NCI-H82 (cell line): ENCODE data around the gene BATF3.

Experiments used
- DNase-seq: peaks from one replicate; lab custom pipeline; 2025; lab: John Stamatoyannopoulos, UW

Gene BATF3

DNA sequence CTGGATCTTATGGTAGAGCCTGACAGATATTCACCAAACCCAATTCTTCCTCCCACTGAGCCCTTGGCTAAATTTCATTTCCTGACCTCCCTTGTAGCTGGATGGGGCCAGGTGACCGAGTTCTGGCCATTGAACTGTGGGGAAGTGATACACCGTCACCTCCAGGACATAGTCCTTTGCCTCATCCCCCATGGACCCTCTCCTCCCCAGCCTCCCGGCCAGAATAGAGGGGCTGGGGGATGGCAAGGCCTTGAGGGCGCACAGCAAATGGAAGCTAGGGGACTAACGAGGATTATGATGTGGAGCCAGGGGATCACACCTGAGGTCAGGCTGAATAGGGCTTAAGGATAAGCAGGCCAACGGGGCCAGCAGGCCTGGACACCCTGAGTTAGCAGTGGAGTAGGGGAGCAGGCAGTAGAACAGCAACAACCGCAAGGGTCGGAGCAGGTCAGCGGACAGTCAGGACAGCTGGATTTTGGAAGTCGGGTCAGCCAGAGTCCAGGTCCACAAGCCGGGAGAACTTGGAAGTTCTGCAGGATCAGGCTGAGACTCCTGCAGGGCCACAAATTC lies 15.0 kb downstream of the BATF3 start:
- DNase-seq, result no peak

DNA sequence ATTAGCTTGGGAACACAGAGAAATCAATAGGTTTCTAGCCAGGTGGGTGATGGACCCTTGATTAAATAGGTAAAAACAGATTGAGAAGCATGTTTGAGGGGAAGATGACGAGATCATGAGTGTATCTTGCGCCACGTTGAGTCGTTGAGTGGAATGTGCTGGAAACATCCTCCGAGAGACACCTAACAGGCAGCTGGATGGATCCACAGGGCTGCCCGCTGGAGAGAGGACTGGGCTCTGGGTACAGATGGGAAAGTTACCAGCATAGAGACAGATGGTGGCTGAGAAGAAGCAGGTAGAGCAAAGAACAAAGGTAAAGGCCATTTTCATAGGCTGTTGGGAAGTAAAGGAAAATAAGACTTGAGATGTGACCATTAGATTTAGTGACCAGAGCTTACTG lies 15.6 kb downstream of the BATF3 start:
- no peak for DNase-seq

DNA sequence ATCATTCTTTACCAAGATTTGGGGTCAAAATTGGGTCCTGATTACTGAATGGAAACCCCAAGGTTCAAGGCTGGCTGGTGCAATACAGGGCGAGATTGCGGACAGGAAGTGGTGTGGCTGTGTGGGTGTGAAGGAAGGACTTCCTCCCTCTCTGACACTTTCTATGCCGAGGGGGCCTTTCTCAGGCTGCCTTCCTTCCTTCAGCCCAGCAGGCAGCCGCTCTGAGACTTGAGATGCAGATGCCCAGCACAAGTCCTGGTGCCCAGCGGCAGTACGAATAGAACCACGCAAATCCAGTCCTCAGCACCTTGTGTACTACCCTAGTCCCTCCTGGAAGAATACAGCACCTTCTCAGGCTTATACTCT lies 16.3 kb downstream of the BATF3 start:
- DNase-seq, result no peak

DNA sequence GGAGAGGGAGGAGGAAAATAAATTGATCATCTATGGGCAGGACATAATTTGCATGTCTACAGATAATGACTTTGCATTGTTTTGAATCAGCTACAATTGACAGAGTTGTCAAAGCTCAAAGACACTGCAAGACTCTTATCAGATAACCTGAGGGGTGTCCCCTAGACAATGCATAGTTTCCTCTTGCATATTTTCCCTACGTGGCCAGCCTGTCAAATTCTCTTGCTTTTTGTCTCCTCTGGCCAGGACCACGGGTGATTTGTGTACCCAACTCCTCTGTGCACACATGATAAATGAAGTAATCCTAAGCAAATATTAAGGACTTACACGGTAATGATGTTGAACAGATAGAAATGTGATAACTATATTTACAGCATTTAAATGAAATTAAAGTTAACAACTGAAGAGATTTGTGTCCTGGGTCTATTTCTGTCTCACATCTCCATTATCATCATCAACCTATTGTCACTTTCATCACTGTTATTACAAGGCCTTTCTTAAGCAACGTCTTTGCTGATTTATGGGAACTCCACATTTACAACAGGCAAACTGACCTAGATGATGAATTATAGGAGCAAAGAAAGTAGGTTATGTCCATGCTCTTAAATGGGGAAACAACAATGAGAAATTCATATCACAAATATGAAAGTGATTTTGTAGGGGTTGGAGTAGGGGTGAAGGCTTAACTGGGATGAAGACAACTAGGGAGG lies 18.8 kb downstream of the BATF3 start:
- no peak for DNase-seq

DNA sequence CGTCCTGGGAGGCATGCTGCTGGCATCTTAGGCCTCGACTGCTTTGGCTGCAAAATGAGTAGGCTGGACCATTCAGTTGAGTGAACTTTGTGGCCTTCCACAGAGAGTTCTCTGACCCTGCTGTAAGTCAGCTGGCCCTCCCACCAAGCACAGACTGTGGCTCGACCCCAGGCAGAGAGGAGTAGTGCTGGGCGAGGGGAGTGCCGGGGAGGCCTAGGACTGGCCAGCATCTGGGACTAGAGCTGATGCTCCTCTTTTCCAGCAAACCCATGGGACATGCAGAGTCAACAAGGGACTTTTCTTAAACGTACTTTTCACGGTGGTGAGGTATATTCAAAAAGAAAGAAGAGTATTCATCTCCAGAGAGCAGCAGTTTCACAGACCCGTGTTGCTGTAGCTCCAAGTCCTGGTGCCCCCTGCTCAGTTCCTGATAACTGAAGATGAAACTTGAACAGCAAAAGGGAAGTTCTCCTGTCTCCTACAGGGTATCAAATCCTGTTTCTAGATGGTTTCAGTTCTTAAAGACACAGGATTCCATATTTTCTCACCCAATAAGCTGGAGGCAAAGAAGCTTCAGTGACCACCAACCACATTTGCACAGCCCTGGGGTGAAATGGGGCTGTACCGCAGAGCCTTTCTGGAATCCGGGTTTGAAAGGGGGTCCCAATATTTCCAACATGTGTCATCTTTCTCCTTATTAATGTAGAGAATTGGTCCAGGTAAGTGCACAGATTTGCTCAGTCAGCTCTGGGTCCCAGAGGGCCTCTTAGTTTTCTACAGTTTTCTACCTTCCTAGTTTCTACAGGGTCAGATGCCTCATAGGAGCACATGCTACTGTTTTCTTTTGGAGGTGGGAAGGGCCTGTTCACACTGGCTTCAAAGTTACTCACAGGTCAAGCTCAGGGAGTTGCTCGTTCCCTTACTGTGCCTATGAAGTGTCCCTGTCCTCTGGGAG lies 20.9 kb downstream of the BATF3 start:
- no peak for DNase-seq

DNA sequence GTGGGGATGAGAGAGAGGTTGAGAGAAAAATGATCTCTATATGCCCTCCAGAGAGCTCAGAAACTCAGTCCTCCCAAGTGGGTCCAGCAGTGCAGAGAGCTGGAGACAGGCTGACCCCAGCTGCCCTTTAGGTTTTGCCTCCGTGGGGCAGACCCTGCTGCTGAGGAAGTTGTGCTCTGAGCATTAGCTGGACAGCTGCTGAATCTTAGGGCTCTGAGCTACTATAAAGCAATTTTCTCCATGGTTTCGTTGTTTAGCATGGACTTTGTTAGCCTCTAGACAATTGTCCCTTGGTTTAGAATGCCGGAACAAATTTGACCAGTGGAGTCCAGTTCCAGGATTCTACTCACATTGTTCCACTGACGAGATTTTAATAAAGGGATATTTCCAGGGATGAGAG lies 22.1 kb downstream of the BATF3 start:
- DNase-seq, result peak; percentile 80

DNA sequence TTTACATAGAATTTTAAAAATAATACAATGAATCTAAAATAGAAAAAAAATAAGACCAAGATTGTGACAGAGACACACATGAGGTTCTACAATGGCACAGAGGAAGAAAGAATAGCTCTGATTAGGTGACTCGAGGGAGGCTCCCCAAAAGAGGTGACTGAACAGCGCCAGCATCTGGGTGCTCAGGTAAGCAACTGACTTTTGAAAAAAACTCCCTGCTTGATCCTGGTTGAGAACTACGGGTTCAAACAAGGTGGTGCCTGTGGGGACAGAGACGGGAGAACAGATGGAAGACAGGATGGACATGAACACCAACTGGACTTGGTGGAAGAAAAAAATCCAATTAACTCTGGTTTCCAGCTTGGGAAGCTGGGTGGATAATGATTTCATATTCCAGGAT lies 22.5 kb downstream of the BATF3 start:
- peak; percentile 80 for DNase-seq

DNA sequence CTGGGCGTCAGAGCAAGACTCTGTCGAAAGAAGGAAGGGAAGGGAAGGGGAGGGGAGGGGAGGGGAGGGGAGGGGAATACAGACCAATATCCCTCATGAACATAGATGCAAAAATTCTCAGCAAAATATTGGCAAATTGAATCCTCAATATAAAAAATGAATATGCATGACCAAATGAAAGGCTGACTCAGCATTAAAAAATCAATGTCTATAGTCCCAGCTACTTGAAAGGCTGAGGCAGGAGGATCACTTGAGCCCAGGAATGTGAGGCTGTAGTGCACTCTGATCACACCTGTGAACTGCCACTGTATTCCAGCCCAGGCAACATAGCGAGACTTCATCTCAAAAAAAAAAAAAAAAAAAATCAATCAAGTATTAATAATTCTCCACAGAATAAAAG lies 24.0 kb downstream of the BATF3 start:
- no peak for DNase-seq

DNA sequence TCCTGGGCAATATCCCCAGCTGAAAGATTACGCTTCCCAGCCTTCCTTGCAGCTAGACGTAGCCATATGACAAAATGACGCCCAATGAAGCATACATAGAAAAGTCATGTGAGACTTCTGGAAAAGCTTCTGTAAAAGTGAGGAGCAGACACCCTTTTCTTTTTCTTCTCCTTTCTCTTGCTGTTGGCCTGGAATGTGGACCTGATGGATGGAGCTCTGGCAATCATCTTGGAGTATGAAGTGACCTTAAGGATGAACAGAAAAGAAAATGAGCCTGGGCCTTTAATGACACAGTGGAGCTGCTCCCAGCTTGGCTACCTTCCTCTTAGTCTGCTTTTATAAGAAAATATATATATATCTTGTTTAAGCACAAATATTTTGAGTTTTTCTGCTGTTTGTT lies 24.8 kb downstream of the BATF3 start:
- DNase-seq, result no peak

DNA sequence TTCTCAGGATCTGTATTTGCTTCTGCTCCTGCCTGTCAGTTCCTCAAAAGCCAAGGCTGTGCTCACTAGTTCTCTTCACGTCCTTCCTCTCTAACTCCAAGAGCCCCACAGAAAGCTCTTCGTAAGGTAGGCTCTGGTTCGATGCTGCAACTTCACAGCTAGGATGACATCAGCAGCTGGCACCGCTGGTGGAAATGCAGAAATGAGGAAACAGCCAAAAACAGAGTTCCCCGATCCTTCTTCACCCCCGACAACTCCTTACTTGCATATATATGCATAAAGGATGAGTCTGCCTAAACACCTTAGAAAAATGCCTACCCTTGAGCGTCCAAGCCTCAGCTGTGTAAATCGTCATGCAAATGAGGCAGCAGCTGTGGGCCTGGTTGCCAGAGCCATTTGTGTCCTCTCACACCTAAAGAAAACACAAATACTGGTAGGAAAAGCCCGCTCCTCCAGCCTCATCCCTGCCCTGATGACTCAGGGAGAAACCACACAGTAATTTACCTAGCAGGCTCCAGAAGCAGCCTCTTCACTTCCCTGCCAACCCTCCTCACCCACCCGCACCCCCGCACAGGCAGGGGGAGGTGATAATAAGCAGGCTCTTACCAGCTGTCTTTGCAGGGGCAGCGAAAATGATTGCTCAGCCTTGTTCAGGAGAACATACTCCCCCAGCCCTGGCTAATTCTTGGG lies 28.2 kb downstream of the BATF3 start:
- peak; percentile 50 for DNase-seq

DNA sequence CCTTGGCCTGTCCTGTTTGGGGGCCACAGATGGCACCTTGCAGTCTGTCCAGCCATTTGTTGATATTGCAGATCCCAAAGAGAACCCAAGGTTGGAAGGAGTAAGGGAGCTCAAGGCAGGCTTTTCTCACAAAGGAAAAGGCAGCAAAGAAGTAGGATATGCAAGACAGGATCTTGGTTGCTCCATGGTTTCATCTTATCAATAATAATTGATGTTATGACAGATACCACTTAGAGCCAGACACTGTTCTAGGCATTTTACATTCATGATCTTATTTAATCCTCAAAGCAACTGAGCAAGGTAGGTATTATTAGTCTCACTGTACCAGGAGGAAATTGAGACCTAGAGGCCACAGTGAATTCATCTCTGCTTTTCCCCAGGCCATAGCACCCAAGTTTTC lies 28.8 kb downstream of the BATF3 start:
- DNase-seq, result no peak

DNA sequence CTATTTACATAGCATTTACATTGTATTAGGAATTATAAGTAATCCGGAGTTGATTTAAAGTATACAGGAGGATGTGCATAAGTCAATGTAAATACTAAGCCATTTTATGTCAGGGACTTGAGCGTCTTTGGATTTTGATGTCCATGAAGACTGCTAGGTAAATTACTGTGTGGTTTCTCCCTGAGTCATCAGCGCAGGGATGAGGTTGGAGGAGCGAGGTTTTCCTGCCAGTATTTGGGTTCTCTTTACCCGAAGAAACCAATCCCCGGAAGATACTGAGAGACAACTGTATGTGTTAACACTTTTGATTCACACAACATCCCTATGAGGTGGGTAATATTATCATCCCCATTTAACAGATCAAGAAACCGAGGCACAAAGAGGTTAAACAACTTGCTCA lies 29.3 kb downstream of the BATF3 start:
- DNase-seq, result no peak

DNA sequence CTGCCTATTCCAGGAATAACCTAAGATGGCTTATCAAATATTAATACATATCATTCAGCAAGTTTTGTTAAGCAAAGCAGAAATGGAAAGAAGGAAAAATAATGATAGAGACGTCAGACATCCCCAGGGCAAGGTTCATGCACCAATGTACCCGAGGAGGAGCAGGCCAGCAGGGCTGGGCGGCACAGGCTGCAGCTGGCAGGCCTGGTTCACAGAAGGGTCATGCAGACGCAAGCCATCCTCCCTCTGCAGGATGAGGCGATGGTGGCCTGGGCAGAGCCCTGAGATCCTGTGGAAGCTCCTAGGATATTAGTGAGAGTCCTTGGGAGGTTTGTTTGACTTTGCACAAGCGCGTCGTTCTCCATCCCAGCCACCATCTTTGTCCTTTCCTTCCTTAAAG lies 30.0 kb downstream of the BATF3 start:
- no peak for DNase-seq

DNA sequence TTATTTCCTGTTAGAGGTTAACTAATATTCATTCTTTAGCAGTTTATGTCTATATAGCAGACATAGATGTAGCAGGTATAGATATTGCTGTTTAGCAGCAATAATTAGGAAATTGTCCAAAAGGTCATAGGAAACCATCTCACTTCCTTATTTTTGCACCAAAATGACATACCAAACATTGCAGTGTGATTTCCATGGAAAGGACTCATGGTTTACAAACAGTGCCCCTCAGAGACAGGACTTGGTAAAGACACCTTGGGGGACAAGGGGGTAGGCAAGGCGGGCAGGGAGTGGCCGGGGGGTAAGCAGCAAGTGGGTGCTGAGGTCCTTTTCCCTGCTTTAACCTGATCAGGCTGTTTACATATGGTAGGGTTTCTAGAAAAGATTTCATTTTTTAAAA lies 30.5 kb downstream of the BATF3 start:
- DNase-seq, result peak; percentile 62

DNA sequence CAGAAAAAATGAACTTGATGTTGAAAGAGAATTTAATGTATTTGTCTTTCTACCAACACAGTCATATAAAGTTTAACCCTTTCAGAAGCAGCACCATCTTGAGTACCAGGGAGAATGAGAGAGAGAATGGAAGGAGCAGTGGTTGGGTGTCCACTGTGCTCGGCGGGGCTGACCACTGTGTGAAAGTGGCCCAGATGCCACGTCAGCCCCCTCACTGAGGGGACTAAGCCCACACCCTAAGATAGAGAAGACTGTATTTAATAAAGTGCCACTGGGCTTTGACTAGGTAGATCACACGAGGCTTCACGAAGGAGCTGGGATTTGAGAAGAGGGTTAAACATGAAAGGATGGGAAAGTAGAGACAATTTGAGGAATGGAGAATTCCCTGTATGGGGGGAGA lies 31.2 kb downstream of the BATF3 start:
- no peak for DNase-seq

DNA sequence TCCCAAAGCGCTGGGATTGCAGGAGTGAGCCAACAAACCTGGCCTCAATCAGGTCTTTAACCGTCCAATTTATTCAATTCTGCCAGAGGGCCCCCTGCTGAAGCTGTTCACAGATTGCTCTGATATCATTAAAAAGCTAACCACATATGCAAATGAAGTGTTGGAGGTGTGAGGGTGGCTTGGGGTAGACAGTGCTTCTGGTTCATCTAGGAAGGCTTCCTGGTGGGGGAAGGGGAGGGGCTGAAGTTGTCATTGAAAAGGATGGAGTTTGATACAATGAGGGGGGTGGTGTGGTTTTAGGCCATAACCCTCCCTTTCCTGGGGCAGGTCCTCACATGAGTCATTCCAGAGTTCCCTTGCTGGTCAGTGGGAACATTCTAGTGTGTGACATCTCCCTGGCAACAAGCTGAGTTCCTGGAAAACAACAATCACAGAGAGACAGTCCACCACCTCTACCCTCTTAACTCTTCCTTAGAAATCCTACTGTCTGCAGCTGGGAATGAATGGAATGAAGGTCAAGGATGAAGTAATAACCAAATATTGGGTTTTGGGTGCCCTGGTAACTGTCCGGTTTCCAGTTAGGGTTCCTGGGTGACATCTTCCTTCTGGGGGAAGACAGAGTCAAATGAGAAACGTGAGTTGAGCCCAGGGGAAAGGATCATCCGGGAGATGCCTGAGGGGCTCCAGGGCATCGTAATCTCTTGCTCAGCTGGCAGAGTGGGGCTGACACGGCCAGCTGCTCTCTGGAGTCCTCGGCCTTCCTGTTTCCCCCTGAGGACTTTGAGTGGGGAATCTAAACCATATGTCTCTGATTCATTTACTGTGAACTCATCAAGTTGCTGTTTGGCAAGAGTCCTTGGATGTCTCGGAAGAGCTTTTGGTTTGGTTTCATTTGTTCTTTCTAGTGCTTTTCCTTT lies 32.2 kb downstream of the BATF3 start:
- DNase-seq, result peak; percentile 93

DNA sequence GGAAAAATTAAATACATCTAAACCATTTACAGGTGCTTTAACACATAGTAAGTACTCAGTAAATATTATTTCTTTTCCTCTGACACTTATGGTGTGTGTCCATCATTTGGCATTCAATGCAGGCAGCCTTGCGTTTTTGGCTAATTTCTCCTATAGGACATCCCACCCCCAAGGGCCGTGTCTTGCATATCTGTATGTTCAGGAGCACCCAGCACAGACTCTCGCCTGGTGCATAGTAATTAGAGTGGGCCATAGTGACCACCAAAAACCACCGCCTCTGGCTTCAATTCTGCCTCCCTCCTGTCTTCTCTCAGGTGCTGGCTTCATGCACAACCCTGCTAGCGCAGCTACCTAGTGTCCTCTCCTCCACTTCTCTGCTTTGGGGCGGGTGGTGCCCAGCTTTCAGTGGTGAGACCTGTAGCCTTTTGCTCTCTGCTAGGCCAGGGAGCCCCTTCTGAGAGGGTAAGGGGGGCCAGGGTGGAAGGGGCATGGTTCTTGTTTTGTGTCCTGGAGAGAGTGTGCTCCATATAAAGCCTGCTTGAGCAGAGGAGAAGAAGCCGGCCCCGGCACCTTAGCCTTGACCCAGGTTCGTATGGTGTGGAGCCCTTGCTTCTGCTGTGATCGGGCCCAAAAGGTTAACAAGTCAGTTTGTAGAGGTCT lies 33.4 kb downstream of the BATF3 start:
- no peak for DNase-seq

DNA sequence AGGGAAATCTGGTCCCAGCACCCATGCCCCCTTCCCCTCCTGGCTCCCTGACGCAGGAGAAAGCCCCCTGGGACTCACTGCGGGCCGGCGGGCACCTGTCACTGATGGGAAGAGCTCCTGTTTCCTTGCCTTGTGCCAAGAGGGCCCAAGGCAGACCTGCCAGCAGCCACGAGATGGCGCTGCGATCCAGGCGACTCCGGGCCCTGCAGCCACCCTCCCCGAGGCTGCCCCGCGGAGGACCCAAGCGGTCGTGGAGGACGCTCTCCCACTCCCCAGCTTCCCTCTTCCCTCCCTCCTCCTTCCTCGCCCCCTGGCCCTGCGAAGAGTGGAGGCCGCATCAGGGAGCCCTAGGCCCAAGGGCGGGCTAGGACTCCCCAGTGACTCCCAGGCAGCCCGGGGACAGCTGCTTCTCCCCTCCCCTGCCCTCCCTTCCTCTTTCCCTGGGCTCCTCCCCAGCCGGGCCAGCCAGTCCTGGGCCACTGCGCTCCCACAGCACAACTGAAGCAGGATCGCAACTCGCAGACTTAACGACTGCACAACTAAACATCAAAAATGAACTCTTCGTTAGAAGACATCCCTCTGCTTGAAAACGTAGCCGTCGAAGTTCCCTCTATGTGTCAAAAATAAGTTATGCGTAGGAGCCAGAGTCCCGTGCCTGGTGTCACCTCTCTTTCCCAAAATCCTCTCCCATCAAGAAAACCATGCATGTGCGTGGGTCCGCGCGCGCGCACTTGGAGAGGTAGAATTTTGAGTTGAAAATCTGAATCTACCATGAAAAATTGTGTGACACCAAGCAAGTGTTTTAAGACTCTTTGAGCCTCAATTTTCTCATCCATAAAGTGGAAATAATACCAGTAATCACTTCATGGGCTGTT lies 34.2 kb downstream of the BATF3 start:
- DNase-seq, result peak; percentile 93

DNA sequence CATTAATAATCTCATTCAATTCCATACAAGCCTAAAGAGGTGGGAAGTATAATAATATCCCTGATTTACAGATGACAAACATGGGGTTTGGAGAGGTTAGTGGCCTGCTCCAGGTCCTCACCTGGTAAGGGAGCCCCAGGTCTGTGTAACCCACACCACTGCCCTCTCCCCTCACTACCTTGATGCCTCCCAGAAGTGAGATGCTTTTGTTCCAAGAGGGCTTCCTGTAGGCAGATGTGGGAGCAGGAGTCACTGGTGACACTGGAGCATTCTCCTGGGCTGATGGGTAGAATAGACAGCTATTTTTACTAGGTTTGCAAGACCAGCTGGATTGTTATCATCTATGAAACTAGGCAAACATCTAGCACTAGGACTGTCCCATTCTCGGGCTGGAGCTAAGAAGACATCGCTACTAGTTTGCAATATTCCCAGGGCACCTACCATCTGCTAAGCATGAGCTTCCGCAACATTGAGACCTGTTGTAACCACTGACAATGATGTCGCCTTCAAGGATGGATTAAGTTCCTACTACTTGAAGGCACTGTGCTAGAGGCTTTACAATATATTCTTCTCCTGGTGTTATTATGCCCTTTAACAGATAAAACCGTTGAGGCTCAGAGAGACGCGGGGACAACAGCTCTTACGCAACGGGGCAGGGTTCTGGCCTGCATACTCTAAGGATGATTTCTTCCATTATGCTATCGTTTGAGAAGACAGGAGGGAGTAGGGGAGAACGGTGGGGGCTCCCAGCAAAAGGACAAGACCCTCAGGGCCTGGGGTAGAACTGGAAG lies 35.0 kb downstream of the BATF3 start:
- peak; percentile 33 for DNase-seq
